ENCODE results near the gene STIM1. TPM values are rescaled to one million over a fixed set of nuclear protein-coding genes. Genes with fewer than 3 reads are reported as not detected.

Gene STIM1
- total and polyA plus RNA-seq, 10 of the 15 experiments (the other 5 are each of a cell fraction or from before 2014, with no cell fraction given) = 8.6 to 57.7 (median 29.3) TPM

DNA sequence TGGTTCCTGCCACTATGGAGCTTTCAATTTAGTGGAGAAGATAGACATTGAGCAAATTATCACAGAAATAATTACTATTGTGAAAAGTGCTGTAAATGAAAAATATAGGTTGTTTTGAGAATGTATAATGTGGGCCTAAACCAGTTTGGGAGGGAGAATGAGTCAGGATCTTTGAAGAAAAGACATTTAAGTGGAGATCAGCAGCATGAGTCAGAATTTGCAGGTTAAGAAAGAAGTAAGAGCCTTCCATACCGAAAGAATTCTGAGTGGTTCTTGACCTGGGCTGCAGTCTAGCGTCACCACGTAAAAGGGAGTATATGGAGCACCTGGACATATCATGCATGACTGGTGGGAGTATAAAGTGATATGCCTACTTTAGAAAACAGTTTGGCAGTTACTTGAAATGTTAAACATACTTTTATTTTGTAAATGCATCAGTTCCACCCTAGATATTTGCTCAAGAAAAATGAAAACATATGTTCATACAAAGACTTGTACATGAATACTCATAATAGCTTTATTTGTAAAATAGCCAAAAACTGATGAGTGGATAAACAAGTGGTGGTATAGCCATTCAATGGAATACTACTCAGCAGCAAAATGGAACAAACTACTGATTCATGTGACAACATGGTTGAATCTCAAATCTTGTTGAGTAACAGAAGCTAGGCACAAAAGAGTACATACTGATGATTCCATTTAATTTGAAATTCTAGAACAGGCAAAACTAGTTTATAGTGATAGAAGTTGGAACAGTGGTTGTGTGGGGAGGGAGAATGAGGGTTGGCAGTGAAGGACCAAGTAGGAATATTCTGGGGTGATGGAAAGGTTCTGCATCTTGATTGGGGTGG is 99.2 kb downstream of the STIM1 start (continued):
- TF ChIP-seq ZBTB40 (IDR thresholded peaks at IDR 0.05; ENCODE audit: borderline replicate concordance) = no peak
- TF ChIP-seq ZNF217 (IDR thresholded peaks at IDR 0.05) = no peak

- ChIA-PET SMC1A (ENCODE audit: uncharacterized antibody, unreplicated experiment) (interaction anchor here (1.1 to 3.3 kb wide), 4 partner anchors 17 to 106 kb away, joined by 3 to 14 read pairs (median 4); partner anchors contain the start of gene STIM1), CTCF (interaction anchor here (1.5 to 6.5 kb wide), 2 partner anchors 100 to 106 kb away, joined by 7 to 42 read pairs; partner anchors contain the start of gene STIM1), POLR2A (interaction anchor here (0.5 to 1.1 kb wide), 3 partner anchors 31 to 79 kb away, joined by 3 to 4 read pairs (median 3); no protein-coding TSS in a partner anchor), RAD21 (ENCODE audit: unreplicated experiment) (interaction anchor here (1.0 to 2.7 kb wide), 3 partner anchors 98 to 106 kb away, joined by 3 to 8 read pairs (median 4); partner anchors contain the start of gene STIM1)
- H3K27me3 ChIP-seq (replicated peaks in 1 of 2; ENCODE audit: control insufficient read depth in 2 of 2, insufficient read depth in 2 of 2, low read length in 1 of 2) = no peaks in the 10 kb centered on the region
- 0 out of 2 replicates have a peak, but pooled peaks cover 2% of the 10 kb centered on the region for H4K20me1 ChIP-seq (ENCODE audit: control insufficient read depth, insufficient read depth)
- FAIRE-seq (peak; percentile 47), ATAC-seq (no peak), DNase-seq (ENCODE audit: low read depth, low spot score) (no peak)
- 94% methylated on average over 1 of the region's 1 CpG for WGBS (ENCODE audit: insufficient coverage, insufficient replicate concordance, low lambda C conversion rate, missing lambda C conversion rate)
- H3K9me3 ChIP-seq (replicated peaks; ENCODE audit: control insufficient read depth, insufficient read depth, low read length) = no peaks in the 10 kb centered on the region; the same call in 2 of the 3 replicates
- no peak overlapping the region for H3K9ac ChIP-seq (ENCODE audit: control insufficient read depth, insufficient read depth, low read length)
- no peak overlapping the region for H2AFZ ChIP-seq (ENCODE audit: control insufficient read depth, low read depth, low read length)
- intact Hi-C loops (cut with micrococcal nuclease; ENCODE audit: unreplicated experiment) (no loop called here), in situ Hi-C loops (cut with MboI) (no loop called here)
- no peaks in the 10 kb centered on the region for H3K36me3 ChIP-seq (ENCODE audit: control insufficient read depth in 2 of 2, insufficient read depth in 2 of 2, low read length in 1 of 2)
- H3K4me2 ChIP-seq (ENCODE audit: control insufficient read depth, insufficient read depth) = no peak overlapping the region
- no peak overlapping the region for H3K4me3 ChIP-seq
- H3K4me1 ChIP-seq (ENCODE audit: control insufficient read depth, insufficient read depth, low read length) = peaks cover 13% of the 10 kb centered on the region; the same call in 1 of the 2 replicates
- no peak overlapping the region for H3K27ac ChIP-seq (ENCODE audit: control insufficient read depth, insufficient read depth)
- no TSS peak for BruUV-seq (replicated peaks)
- peaks cover 9% of the 10 kb centered on the region for H3K79me2 ChIP-seq (ENCODE audit: control insufficient read depth, insufficient read depth, low read length)
- TF ChIP-seq ZNF622 (IDR thresholded peaks at IDR 0.05) (no peak), BRCA1 (IDR thresholded peaks at IDR 0.05; ENCODE audit: low read depth, low read length) (no peak), TCF3 (IDR thresholded peaks at IDR 0.05; ENCODE audit: borderline replicate concordance, insufficient read depth, low read depth, low read length) (no peak), SMC3 (IDR thresholded peaks at IDR 0.05; ENCODE audit: borderline replicate concordance, low read length) (no peak)
- TF ChIP-seq, protein P1, sequence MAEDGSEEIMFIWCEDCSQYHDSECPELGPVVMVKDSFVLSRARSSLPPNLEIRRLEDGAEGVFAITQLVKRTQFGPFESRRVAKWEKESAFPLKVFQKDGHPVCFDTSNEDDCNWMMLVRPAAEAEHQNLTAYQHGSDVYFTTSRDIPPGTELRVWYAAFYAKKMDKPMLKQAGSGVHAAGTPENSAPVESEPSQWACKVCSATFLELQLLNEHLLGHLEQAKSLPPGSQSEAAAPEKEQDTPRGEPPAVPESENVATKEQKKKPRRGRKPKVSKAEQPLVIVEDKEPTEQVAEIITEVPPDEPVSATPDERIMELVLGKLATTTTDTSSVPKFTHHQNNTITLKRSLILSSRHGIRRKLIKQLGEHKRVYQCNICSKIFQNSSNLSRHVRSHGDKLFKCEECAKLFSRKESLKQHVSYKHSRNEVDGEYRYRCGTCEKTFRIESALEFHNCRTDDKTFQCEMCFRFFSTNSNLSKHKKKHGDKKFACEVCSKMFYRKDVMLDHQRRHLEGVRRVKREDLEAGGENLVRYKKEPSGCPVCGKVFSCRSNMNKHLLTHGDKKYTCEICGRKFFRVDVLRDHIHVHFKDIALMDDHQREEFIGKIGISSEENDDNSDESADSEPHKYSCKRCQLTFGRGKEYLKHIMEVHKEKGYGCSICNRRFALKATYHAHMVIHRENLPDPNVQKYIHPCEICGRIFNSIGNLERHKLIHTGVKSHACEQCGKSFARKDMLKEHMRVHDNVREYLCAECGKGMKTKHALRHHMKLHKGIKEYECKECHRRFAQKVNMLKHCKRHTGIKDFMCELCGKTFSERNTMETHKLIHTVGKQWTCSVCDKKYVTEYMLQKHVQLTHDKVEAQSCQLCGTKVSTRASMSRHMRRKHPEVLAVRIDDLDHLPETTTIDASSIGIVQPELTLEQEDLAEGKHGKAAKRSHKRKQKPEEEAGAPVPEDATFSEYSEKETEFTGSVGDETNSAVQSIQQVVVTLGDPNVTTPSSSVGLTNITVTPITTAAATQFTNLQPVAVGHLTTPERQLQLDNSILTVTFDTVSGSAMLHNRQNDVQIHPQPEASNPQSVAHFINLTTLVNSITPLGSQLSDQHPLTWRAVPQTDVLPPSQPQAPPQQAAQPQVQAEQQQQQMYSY (CRISPR knock-in tag; IDR thresholded peaks at IDR 0.05) = no peak
- TF ChIP-seq, protein P2, sequence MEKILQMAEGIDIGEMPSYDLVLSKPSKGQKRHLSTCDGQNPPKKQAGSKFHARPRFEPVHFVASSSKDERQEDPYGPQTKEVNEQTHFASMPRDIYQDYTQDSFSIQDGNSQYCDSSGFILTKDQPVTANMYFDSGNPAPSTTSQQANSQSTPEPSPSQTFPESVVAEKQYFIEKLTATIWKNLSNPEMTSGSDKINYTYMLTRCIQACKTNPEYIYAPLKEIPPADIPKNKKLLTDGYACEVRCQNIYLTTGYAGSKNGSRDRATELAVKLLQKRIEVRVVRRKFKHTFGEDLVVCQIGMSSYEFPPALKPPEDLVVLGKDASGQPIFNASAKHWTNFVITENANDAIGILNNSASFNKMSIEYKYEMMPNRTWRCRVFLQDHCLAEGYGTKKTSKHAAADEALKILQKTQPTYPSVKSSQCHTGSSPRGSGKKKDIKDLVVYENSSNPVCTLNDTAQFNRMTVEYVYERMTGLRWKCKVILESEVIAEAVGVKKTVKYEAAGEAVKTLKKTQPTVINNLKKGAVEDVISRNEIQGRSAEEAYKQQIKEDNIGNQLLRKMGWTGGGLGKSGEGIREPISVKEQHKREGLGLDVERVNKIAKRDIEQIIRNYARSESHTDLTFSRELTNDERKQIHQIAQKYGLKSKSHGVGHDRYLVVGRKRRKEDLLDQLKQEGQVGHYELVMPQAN (conservative IDR thresholded peaks at IDR 0.05) = no peak
- TF ChIP-seq, protein P3, sequence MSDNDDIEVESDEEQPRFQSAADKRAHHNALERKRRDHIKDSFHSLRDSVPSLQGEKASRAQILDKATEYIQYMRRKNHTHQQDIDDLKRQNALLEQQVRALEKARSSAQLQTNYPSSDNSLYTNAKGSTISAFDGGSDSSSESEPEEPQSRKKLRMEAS (IDR thresholded peaks at IDR 0.05; ENCODE audit: low read depth, low read length) = no peak
These were observed 99.8 kb downstream of the STIM1 start for GRCh38 chr11:3955299-3955665.

All from GM12878 (cell line).